ENCODE measurements around the gene SLC6A4.
"Not testable (repeated sequence)": the region's sequence is repeated elsewhere in the genome, so short reads cannot be mapped to it uniquely, and the experiment has no call there.

The SLC6A4 gene

DNA sequence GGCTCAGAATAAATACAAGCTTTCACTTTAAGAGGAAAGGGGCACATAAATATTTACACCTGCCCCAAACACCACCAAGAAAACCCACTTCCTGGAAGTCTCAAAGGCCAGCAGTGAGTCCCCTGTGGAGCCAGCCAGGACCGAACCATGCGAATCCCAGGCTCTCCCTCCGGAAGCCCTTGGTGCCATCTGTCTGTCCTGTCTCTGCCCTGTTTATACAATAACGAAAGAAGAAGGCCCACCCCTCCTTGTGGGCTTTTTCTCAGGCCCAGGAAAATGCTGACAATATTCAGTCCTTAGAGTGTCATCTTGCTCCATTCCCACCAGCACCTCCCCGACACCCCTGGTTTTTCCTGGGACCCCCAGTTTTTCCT lies 3.6 kb upstream of the SLC6A4 start:
- DNase-seq (ENCODE audit: low read depth in 1 of 2, low spot score in 1 of 2): no peak

DNA sequence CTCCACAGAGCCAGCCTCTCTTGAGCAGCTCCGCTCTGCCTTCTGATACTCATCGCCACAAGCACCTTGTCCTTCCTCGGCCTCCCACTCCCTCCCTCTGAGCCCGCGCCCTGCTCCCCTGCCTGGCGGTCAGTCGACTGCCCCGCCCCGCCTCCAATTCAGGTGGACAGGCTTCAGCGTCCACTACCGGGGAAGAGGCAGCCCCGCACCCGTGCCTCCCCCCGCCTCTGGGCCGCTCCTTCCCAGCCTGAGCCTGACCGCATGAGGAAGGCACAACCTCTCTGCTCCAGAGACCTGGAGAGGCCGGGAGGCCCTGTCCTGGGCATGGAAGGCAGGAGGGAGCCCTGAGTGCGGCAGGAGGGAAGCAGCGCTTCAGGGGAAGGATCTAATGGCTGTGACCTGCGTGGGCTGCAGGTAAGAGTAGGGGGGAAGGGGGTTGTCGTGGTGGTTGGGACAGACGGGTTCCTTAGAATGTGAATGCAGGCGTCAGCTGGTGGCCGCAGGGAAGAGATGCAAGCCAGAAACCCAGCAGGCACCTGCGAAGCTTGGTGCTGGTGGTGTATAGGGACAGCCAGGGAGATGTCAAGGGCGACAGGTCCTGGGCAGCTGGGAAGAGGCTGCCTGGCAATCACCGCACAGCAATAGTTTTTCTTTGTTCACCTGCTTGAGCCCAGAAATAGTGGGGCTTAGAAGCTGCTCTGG lies 3.0 kb upstream of the SLC6A4 start:
- no peak for DNase-seq (ENCODE audit: low read depth in 1 of 2, low spot score in 1 of 2)

DNA sequence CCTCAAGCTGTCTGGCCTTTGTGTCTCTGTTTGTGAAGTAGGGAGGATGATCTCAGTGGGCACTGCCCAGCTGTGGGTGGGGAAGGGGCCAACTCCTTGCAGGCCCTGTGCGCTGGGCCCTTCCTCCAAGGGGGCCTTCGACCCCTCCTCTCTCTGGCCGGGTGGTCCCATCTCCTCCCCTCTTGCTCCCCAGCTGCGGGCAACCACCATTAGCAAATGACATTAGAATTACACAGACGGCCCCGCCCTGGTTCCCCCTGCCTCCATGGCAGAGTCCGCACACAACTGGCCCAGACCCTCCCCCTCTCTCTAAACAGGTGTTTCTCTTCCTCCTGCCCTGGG lies 2.5 kb upstream of the SLC6A4 start:
- DNase-seq (ENCODE audit: low read depth in 1 of 2, low spot score in 1 of 2): no peak

DNA sequence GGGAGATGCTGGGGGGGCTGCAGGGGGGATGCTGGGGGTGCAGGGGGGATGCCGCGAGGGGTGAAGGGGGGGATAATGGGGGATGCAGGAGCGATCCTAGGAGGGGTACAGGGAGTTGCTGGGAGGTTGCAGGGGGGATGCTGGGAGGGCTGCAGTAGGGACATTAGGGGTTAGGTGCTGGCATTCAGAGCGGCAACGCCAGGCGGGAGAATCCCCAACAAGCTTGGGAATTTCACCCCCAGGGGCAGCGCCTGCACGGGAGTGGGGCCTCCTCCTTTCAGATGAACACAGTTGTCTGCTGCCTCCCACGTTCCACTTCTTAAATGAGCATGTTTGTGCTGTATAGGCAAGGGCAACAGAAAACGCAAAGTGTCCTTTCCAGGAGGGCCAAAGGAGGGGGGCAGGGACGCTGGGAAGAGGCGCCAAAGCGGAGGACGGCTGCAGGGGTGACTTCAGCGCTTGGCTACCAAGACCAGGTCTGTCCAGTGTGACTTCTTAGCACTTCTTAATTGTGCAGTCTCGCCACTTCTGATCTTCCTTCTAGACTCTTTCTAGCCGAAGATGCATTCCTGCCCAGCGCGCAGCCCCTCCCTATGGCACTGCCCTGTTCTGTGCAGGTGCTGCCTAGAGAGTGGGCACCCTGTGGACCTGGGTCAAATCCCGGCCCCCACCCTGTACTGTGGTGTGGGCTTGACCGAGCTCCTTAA lies 2.0 kb upstream of the SLC6A4 start:
- no peak for DNase-seq (ENCODE audit: low read depth in 1 of 2, low spot score in 1 of 2)

DNA sequence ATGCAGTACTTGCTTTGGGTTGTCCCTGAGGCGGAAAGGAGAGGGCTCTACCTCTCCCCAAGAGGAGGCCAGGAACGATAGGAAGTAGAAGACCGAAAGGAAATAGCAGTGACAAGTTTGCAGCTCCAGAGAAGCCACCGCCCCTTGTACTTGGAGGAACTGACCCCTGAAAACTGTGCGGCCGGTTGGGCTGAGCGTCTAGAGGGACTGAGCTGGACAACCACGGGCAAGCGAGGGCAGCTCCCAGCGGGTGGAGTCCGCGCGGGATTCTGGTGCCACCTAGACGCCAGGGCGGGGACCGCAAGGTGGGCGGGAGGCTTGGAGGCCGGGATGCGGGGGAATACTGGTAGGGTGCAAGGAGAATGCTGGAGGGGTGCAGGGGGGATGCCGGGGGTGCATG lies 1.3 kb upstream of the SLC6A4 start:
- no peak for DNase-seq (ENCODE audit: low read depth in 1 of 2, low spot score in 1 of 2)

DNA sequence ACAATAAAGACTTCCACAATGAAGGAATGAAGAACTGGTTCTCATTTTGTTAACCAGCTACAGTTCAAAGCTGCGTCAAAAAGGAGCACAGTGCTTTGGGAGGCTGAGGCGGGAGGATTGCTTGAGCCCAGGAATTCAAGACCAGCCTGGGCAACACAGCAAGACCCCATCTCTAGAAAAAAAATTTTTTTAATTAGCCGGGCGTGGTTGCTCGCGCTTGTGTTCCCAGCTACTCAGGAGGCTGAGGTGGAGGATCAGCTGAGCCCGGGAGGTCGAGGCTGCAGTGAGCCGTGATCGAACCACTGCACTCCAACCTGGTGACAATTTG lies 764 bp upstream of the SLC6A4 start:
- no peak for DNase-seq (ENCODE audit: low read depth in 1 of 2, low spot score in 1 of 2)

DNA sequence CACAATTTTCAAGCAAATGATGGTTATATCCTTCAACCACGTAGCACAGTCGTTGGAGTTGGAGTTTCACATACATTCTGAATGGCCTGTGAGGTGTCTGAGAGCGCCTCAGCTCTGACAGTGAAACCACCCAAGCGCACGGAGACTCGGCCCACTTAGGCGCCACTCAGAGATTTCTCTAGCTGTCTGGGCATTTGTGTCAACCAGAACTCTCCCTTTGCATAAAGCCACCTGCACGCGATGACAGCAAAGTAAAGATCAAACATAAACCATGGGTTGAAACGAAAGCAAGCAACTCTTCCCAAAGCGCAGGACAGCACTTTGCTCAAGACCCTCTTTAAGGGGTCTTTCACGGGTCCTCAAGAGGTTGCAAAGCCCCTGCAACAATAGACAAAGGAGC lies 533 bp downstream of the SLC6A4 start:
- no peak for DNase-seq (ENCODE audit: low read depth in 1 of 2, low spot score in 1 of 2)

DNA sequence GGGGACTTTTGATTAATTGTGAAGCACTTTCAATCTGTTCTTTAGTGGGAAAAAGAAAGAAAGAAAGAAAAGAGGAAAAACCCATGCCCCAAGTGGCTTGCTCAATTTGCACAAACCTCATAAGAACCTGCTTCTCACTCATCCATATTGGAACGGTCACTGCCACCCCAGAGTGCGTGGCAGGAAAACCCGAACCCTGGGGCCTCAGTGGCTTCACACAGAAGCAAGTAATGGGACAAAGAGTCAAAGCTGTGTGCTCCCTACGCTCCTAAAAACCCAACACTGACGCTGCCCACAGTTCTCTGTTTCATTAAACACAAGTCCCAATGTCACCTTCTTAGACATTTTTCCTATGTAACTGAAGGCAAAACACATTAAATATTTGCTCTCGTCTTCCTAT lies 1.2 kb downstream of the SLC6A4 start:
- no peak for DNase-seq (ENCODE audit: low read depth in 1 of 2, low spot score in 1 of 2)

DNA sequence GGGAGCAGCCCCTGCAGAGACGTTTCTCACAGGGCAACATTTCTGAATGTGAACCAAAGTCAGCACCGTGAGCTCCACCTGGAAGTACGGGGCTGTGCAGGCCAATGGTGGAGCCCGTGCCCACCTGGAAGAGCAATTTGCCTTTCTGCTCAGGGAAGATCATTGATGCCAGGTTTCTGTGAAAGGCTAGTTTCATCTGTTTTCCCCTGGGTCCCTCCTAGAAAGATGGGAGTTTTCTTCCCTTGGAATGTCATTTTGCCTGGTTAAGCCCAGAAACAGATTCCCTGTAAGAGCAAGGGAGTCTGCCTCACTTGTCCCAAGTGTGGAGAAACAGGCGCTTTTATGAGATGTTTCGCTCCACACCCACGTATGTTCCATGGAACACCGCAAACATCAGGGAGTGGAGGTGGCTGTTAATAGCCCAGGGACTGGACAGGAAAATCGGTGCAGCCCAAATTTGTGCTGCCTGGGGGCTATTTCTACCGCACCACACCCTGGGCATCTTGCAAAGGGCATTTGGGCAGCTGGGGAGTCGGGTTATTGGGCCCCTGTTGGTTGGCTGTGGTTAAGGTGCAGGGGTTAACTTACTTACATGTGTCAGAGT lies 2.6 kb downstream of the SLC6A4 start:
- no peak for DNase-seq (ENCODE audit: low read depth in 1 of 2, low spot score in 1 of 2)

DNA sequence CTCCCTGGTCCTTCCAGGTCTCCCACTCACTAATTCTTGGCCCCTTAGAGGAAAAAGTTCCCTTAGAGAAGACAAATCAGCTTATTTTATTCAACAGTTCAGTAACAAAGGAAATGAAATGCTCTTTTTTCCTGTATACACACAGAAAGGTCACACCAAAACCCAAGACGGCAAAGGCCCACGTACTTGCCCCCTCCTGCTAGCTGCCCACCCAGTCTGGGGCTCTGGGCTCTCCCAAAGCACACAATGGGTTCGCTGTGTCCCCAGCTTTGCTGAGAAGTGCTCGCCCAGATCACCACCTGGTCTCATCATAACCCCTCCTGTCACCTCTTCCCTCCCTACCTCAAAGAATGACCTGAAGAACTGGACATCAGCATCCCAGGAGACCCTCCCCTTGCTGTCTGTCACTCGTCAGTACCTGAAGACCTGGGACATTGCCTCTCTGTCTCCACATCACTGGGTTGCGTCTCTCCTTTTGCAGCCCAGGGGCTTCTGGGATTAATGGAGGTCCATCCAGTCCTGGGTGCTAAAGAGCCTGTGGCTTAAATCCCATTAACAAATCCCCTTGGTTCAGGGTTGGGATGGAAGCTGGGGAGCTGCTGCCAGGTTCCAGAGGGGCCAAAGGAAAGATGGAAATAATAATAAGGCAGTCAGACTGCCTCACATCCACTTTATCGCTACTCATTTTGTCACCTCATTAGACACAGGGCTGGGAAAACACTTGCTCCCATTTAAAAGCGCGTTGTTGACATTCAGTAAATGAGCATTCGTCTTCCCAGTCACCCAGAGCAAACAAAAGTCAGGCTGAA lies 3.3 kb downstream of the SLC6A4 start:
- DNase-seq (ENCODE audit: low read depth in 1 of 2, low spot score in 1 of 2): no peak

DNA sequence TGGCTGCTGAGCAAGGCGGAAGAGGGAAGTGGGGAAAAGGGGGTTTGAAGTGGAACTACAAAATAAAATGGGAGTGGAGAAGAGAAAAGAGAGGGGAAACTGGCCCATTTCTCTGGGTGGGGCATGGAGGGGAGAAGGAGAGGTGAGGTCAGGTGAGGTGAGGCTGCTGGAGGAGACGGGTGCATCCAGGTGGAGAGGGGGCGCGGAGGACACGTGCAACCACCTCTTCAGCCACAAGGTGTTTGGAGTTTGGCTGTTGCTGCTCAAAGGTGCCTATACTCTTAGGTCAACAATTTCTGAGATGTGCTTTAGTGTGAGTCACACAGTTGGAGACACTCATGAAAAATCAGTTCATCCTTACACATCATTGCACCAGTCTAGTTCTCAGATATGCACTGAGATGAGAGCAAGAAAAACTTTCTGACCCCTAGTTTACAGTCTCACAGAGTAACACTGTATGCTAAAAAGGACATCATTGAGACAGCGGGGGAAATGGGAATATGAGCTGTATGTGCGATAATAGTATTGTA lies 4.8 kb downstream of the SLC6A4 start:
- no peak for DNase-seq (ENCODE audit: low read depth in 1 of 2, low spot score in 1 of 2)

DNA sequence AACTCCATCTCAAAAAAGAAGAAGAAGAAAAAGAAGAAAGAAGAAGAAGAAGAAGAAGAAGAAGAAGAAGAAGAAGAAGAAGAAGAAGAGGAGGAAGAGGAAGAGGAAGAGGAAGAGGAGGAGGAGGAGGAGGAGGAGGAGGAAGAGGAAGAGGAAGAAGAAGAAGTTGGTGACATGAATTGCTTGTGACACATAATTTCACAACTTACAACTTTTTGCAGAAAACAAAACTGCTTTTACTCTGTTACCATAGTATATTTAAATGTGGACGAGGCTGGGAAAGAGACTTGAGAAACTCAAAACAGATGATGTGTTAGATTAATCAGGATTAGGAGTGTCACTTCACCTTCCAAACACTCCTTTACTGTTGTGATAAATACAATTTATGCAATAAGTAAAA lies 5.5 kb downstream of the SLC6A4 start:
- DNase-seq (ENCODE audit: low read depth in 1 of 2, low spot score in 1 of 2): not testable (repeated sequence)

DNA sequence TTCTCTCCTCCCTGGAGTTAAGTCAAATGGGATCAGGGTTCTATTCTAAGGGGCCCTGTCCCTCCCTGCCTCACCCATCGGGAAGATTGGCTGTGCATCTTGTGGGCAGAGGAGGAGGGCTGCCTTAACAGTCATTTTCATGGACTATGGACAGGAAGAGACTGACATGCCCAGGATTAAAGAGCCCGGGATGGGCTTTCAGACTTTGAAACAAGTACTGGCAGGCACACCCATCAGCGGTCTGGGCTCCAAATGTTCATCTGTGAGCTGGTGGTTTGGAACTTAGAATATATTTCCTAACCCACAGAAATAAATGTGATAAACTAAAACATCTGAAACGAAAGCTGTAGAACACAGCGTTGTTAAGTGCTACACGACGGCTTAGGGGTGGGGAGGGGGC lies 6.5 kb downstream of the SLC6A4 start:
- no peak for DNase-seq (ENCODE audit: low read depth in 1 of 2, low spot score in 1 of 2)

DNA sequence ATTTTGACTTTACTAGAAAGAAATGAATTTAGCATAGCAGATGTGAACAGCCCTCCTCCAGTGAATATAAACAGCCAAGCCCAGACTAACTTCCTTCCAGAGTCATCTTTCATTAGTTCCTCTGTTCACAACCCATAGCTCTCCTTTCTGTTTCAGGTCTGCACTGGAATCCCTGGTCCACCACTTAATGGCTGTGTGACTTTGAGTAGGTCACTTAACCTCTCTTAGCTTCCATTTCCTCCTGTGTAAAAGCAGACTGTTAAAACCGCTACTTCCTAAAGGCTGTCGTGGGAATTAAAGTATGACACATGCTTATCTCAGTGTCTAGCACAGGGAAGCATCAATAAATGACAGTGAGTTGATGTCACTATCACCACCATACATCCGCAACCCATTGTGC lies 7.5 kb downstream of the SLC6A4 start:
- no peak for DNase-seq (ENCODE audit: low read depth in 1 of 2, low spot score in 1 of 2)

DNA sequence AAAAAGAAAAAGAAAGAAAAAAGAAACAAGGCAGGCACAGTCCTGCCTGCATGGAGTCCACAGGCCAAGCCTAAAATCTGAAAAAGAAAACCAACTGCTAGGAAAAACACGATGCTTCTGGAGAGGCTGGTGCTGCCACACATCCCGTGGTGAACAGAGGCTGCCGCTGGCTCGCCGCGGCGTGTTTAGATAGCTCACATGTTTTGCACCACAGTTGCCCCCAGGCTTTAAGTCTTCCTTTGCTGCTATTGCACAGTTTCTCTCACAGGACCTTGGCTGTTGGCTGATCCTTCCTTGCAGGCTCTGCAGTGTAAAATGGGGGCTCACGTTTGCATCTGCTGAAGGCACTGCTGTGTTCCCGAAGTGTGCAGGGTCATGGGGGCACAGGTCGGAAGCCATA lies 8.6 kb downstream of the SLC6A4 start:
- no peak for DNase-seq (ENCODE audit: low read depth in 1 of 2, low spot score in 1 of 2)

DNA sequence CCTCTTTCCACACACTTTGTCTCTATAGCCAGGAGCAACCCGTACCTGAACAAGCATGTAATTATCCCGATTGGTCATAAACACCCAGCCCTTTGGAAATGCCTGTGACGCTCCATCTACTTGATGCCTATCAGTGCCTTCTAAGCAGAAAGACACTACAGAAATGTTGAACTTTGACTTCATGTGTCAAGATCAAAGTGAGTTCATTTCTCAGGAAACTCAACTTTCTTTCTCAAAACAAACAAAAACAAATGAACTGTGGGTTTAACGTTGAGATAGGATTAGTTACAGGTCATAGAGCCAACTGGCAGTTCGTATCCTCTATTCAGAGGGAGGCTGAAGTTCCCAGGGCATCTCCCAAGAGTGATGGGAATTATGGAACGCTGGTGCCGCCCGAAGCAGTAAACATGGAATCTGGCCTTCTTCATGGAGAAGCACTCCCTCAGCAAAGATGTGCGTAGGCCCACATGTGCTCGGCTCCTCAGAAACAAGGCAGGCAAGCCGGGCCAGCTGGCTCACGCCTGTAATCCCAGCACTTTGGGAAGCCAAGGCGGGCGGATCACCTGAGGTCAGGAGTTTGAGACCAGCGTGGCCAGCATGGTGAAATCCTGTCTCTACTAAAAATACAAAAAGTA lies 9.5 kb downstream of the SLC6A4 start:
- DNase-seq (ENCODE audit: low read depth in 1 of 2, low spot score in 1 of 2): no peak

DNA sequence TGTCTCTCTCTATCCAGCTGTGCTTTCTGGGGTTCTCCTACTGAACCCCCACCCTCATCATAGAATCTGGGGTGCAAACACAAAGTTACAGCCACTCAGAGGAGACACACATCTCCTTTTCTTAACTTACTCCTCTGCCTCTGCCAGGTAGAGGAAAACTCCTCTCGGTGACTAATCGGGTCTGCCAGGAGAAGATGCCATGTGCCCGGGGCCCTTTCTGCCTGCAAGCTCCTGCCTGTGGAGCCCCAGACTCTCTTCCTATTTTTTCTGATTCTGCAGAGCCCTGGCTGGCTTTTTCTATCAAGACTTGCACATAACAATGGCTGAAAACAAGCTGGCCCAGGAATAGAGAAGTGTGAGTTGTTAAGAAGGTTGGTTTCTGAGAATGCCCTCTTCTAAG lies 10.4 kb downstream of the SLC6A4 start:
- DNase-seq (ENCODE audit: low read depth in 1 of 2, low spot score in 1 of 2): no peak

DNA sequence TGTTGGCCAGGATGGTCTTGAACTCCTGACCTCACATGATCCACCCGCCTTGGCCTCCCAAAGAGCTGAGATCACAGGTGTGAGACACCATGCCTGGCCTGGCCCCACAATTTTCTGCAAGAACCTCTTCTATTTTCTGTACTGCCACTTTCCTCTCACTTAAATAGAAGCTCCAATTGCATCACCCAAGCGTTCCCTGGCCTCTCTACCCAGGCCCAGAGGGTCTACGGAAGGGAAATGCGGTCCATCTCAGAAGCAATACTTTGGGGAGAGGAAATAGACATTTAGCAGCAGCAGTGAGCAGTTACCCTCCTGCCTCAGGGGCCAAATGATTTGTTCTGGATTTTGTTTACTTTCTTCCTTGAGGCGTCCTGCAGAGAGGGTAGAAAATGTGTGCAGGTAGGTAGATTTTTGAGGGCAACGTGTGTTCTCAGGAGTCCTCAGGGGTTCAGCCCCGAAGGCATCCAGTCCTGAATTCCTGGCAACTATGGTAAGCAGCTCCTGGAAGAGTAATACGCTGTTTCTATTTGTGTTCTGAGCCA lies 11.0 kb downstream of the SLC6A4 start:
- no peak for DNase-seq (ENCODE audit: low read depth in 1 of 2, low spot score in 1 of 2)

DNA sequence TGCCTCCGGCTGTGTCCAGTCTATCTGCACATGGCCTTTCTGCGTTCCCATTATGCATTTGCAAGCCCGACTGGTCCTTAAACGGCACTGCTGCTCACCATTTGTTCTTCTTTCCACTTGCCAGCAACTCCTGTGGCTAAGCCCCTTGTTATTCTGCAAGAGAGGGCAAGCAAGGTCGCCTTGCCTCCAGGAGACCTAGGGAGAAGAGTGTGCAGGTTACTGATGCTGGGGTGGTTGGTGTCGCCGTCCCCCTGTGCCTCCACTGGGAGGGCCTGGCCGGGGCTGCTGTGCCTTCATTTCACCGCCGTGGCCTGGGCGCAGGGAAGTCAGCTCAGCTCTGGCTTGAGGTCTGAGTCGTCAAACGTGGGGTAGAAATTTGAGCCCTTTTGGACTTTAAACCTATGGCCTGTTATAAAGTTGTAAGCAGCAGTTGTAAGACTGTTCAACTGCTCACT lies 12.7 kb downstream of the SLC6A4 start:
- DNase-seq (ENCODE audit: low read depth in 1 of 2, low spot score in 1 of 2): no peak

DNA sequence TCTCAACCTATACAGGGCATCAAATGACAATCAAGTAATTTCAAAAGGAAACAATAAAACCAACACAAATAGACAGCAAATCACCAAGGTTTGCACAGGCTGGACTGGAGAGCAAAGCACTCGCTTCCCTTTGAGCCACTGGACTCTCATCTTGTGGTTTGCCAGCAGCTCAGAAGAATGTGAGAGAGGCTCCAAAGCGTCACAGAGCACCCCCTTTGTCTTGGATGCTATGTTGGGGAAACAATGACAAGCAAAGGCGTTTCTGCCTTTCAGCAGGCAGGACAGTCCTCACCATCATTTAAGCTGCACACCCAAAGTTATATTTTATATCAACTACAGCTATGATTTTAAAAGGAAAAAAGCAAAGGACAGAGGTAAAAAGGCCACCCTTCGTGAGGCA lies 13.2 kb downstream of the SLC6A4 start:
- no peak for DNase-seq (ENCODE audit: low read depth in 1 of 2, low spot score in 1 of 2)

DNA sequence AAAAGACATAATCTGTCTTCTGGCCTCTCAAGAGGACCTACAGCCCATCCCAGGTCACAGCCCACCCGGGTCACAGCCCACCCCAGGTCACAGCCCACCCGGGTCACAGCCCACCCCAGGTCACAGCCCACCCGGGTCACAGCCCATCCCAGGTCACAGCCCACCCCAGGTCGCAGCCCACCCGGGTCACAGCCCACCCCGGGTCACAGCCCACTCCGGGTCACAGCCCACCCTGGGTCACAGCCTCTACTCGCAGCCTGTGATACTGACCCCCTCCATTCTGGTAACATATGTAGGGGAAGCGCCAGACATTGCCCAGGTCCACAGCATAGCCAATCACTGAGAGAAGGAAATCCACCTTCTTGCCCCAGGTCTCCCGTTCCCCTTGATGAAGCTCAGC lies 14.2 kb downstream of the SLC6A4 start:
- no peak for DNase-seq (ENCODE audit: low read depth in 1 of 2, low spot score in 1 of 2)

Measured in stimulated activated CD4-positive, alpha-beta T cell treated with anti-CD3 and anti-CD28 coated beads, Interleukin-15, amount 100 ng/mL, for 1 hour (primary cell).